Natural killer cell (primary cell): ENCODE measurements around the gene SLC8A1. TPM values are rescaled to one million over a fixed set of nuclear protein-coding genes. Genes with fewer than 3 reads are reported as not detected.

Source experiments
- ATAC-seq, 3 donors: fragments of 150-1000 bp in 2 of 3; fragments of 200-7000 bp in 1 of 3; cut with Tn5 transposase; 1 replicate in 1 of 3; 2 replicates in 2 of 3; pipeline ENCODE4 v1.10.0; 2021; ENCODE audit warnings: mild to moderate bottlenecking in 2 of 3, moderate library complexity in 2 of 3
- DNase-seq, 2 donors: peaks; one replicate each; pipeline versions ENCODE4 v3.0.0 to v3.0.0-alpha.2; 2013 to 2021; ENCODE audit warnings: mixed read lengths in 1 of 2
- H3K27ac ChIP-seq: one replicate; pipeline ENCODE4 v1.5.1; 2013; ENCODE audit warnings: mild to moderate bottlenecking, low read length
- H3K27me3 ChIP-seq: one replicate; pipeline ENCODE4 v1.6.1; 2013; ENCODE audit warnings: low read length; ENCODE audit not compliant: control insufficient read depth, insufficient read depth
- H3K36me3 ChIP-seq: one replicate; pipeline ENCODE4 v1.6.1; 2013; ENCODE audit warnings: low read length; ENCODE audit not compliant: control insufficient read depth, insufficient read depth
- H3K4me1 ChIP-seq: one replicate; pipeline ENCODE4 v1.6.1; 2013; ENCODE audit warnings: low read length; ENCODE audit not compliant: control insufficient read depth, insufficient read depth
- H3K4me3 ChIP-seq: one replicate; pipeline ENCODE4 v1.5.1; 2013; ENCODE audit warnings: low read length
- H3K9me3 ChIP-seq: one replicate; pipeline ENCODE4 v1.6.1; 2013; ENCODE audit warnings: low read length; ENCODE audit not compliant: control insufficient read depth, insufficient read depth
- H3K27ac Mint-ChIP-seq, 2 donors: one replicate each; pipeline ENCODE4 v1.8.0; 2022; ENCODE audit warnings: mild to moderate bottlenecking in 2 of 2, mixed read lengths in 2 of 2, moderate library complexity in 1 of 2
- H3K27me3 Mint-ChIP-seq, 2 donors: one replicate each; pipeline ENCODE4 v1.8.0; 2022; ENCODE audit warnings: low read depth in 2 of 2, mixed read lengths in 2 of 2
- H3K36me3 Mint-ChIP-seq: one replicate; pipeline ENCODE4 v1.8.0; 2022; ENCODE audit warnings: mixed read lengths
- H3K4me1 Mint-ChIP-seq, 2 donors: one replicate each; pipeline ENCODE4 v1.8.0; 2022; ENCODE audit warnings: mixed read lengths in 2 of 2
- H3K4me3 Mint-ChIP-seq: one replicate; pipeline ENCODE4 v1.8.0; 2022; ENCODE audit warnings: mild to moderate bottlenecking, moderate library complexity, mixed read lengths
- H3K9me3 Mint-ChIP-seq, 2 donors: one replicate each; pipeline ENCODE4 v1.8.0; 2022; ENCODE audit warnings: mixed read lengths in 2 of 2
- whole genome bisulfite sequencing: methylation state at CpG from one replicate; pipeline ENCODE4 v1.1.7; 2013; ENCODE audit warnings: missing lambda C conversion rate; ENCODE audit not compliant: insufficient coverage; 5-methylcytosine and 5-hydroxymethylcytosine counted together
- intact Hi-C: fragments of 100-400 bp; cut with micrococcal nuclease; formaldehyde crosslinking; loops from one replicate; pipeline ENCODE4 v1.14.2; 2022
- total RNA-seq, 4 donors: library from RNA; stranded (reverse); fragments of 120-200 nt in 1 of 4; gene quantifications; one replicate each; pipeline versions ENCODE4 v1.2.3 to v1.2.4, GENCODE V29; 2013 to 2022
- TF ChIP-seq, protein P1 (sequence below): fragments of 200-600 bp; IDR thresholded peaks from one replicate; pipeline ENCODE4 v1.8.0; 2022; ENCODE audit warnings: antibody characterized with exemption

Gene SLC8A1
- total RNA-seq, 3 donors from 2014 or later (not counting 1 experiment from before 2014, with no cell fraction given): 1.4 to 4.7 (median 3.6) TPM

DNA sequence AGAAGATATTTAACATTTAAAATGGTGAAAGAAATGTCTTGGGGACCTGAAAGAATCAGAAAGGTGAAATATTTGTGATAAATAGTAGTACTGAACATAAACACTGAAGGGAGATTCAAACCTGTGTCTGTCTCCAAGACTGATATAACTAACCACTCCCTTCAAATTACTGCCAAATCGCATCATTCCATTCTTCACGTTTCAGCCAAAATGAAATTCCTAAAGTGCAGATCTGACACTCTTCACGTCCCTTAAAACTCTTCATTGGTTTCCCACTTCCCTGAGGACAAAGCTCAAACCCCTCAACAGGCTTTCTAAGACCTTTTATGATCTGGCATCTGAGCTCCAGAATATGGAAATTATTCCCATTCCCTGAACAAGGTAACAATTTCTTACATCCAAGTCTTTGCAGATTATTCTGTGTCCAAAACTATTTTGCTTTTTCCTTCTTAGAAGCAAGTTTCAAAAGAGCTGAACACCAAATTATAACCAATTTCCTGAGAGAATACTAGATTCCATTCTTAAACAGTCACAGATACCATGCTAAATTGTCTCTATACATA, 18.9 kb downstream of the SLC8A1 start:
- Mint-ChIP-seq H3K27ac (no peak overlapping the region), H3K4me1 (no peaks in the 10 kb centered on the region)
- WGBS: 88% methylated on average over 3 of the region's 3 CpGs

DNA sequence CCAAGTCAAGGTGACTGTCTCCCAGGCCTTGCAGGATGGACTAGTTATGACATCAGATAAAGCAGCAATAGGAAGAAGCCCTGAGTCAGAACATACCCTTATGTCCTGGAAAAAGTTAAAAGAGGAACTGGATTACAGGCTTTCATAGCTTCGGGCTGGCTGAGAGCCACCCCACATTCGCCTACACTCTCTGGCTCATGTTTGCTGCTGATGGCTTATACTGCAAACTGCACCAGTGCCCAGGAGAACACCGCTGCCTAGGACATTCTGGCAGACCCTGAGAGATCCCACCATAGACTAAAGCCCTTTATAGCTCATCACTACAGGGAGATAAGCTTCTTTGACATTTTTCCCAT, 20.3 kb downstream of the SLC8A1 start:
- no peak overlapping the region for H3K4me3 Mint-ChIP-seq
- no peak overlapping the region for H3K27ac Mint-ChIP-seq
- 64% methylated on average over 3 of the region's 3 CpGs for WGBS
- H3K4me1 ChIP-seq: no peaks in the 10 kb centered on the region
- H3K4me3 ChIP-seq: no peak overlapping the region
- intact Hi-C loops: no loop called here
- H3K27ac ChIP-seq: no peak overlapping the region
- H3K4me1 Mint-ChIP-seq: no peaks in the 10 kb centered on the region
- H3K9me3 ChIP-seq: no peaks in the 10 kb centered on the region
- no peaks in the 10 kb centered on the region for H3K27me3 ChIP-seq
- no peaks in the 10 kb centered on the region for H3K27me3 Mint-ChIP-seq
- H3K36me3 ChIP-seq: no peaks in the 10 kb centered on the region
- ATAC-seq (peak in 1 of 3 donors; percentile 44), DNase-seq (no peak)
- TF ChIP-seq, protein P1, sequence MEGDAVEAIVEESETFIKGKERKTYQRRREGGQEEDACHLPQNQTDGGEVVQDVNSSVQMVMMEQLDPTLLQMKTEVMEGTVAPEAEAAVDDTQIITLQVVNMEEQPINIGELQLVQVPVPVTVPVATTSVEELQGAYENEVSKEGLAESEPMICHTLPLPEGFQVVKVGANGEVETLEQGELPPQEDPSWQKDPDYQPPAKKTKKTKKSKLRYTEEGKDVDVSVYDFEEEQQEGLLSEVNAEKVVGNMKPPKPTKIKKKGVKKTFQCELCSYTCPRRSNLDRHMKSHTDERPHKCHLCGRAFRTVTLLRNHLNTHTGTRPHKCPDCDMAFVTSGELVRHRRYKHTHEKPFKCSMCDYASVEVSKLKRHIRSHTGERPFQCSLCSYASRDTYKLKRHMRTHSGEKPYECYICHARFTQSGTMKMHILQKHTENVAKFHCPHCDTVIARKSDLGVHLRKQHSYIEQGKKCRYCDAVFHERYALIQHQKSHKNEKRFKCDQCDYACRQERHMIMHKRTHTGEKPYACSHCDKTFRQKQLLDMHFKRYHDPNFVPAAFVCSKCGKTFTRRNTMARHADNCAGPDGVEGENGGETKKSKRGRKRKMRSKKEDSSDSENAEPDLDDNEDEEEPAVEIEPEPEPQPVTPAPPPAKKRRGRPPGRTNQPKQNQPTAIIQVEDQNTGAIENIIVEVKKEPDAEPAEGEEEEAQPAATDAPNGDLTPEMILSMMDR: no peak
- H3K36me3 Mint-ChIP-seq: no peaks in the 10 kb centered on the region
- H3K9me3 Mint-ChIP-seq: peaks cover 3 to 4% of the 10 kb centered on the region in 2 donors

More for the DNA sequence above, 18.9 kb downstream of the SLC8A1 start:
- H3K27me3 Mint-ChIP-seq: no peaks in the 10 kb centered on the region
- Histone ChIP-seq H3K27me3 (no peaks in the 10 kb centered on the region), H3K4me3 (no peak overlapping the region), H3K36me3 (no peaks in the 10 kb centered on the region), H3K4me1 (no peaks in the 10 kb centered on the region), H3K9me3 (no peaks in the 10 kb centered on the region), H3K27ac (no peak overlapping the region)
- TF ChIP-seq, protein P1: no peak
- H3K4me3 Mint-ChIP-seq: no peak overlapping the region
- DNase-seq (no peak), ATAC-seq (no peak)
- H3K9me3 Mint-ChIP-seq: peaks cover 3 to 4% of the 10 kb centered on the region in 2 donors
- intact Hi-C loops: no loop called here
- H3K36me3 Mint-ChIP-seq: no peaks in the 10 kb centered on the region

DNA sequence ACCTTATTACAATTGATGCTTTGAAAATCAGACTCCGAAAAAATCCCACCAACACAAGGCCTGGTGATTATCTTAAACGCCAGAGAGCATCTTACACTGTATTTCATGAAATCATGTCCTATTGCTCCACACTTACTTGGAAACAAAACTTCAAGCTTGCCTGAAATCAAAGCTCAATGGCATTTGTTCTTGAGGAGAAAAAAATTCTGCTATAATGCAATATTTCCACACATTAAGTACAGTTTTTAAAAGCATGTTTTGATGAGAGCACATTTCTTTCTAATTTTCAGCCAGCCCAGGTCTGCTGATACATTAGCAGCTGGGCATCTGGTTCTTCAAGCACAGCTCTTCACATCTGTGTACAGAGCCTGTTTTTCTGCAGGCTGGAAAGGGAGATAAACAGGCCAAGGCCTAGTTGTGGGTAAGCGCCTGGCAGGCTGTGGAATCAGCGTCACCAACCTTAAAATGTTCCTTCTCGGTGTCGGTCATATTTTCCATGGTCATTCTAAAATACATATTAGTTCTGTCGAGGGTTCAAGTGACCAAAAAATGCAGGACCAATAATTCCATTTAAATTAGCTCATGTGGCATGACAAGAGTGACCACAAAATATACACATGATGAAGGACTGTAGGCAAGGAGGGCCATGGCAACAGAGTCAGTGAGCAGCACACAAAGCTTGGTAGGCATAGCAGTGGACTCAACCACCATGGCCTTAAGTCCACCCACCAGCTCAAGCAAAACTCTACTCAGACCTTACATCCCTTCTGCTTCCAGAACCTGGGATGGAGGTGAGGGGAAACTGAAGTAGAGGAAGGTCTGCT, 20.9 kb downstream of the SLC8A1 start:
- 86% methylated on average over 7 of the region's 7 CpGs for WGBS
- no peak overlapping the region for H3K27ac ChIP-seq
- H3K4me1 ChIP-seq: no peaks in the 10 kb centered on the region
- DNase-seq (no peak), ATAC-seq (no peak)
- Mint-ChIP-seq H3K9me3 (peaks cover 3 to 4% of the 10 kb centered on the region in 2 donors), H3K36me3 (no peaks in the 10 kb centered on the region), H3K4me3 (no peak overlapping the region), H3K27ac (no peak overlapping the region), H3K4me1 (no peaks in the 10 kb centered on the region), H3K27me3 (no peaks in the 10 kb centered on the region)
- H3K36me3 ChIP-seq: no peaks in the 10 kb centered on the region
- no peaks in the 10 kb centered on the region for H3K9me3 ChIP-seq
- intact Hi-C loops: no loop called here
- TF ChIP-seq, protein P1: no peak
- no peaks in the 10 kb centered on the region for H3K27me3 ChIP-seq
- no peak overlapping the region for H3K4me3 ChIP-seq
